ENCODE data around the gene ZC3H7A. TPM values are rescaled to one million over a fixed set of nuclear protein-coding genes. Genes with fewer than 3 reads are reported as not detected.

The ZC3H7A gene
- total and polyA plus RNA-seq, 4 donors = 12.4 to 37.7 (median 24.7) TPM

- TF ChIP-seq EGR1 (IDR thresholded peaks at IDR 0.05; ENCODE audit: low read depth in 2 of 2) (no peak), NR2F2 (IDR thresholded peaks at IDR 0.05) (no peak), SP1 (IDR thresholded peaks at IDR 0.05) (no peak), HNF4G (IDR thresholded peaks at IDR 0.05) (no peak), MAX (IDR thresholded peaks at IDR 0.05) (no peak)
Observed at GRCh38 chr16:11843861-11844260, 46.8 kb upstream of the ZC3H7A start (continued).

- no peaks in the 10 kb centered on the region for H3K27me3 ChIP-seq (ENCODE audit: control insufficient read depth in 4 of 4, insufficient read depth in 4 of 4, low read length in 3 of 4)
- H3K4me3 ChIP-seq (ENCODE audit: low read depth in 1 of 3, low read length in 3 of 3) = no peak overlapping the region
- no peak for DNase-seq (ENCODE audit: low spot score)
- TF ChIP-seq MAX (IDR thresholded peaks at IDR 0.05) (no peak), RAD21 (IDR thresholded peaks at IDR 0.05) (no peak), CTCF (IDR thresholded peaks at IDR 0.05; ENCODE audit: low read depth, low read length, missing input control) (no peak), TAF1 (conservative IDR thresholded peaks at IDR 0.05) (no peak), HNF4A (conservative IDR thresholded peaks at IDR 0.05) (no peak), REST (IDR thresholded peaks at IDR 0.05) (no peak)
- H3K4me1 ChIP-seq (ENCODE audit: control insufficient read depth in 4 of 4, insufficient read depth in 4 of 4, low read length in 3 of 4) = no peaks in the 10 kb centered on the region
- H3K9ac ChIP-seq (ENCODE audit: low read depth in 1 of 2, low read length in 2 of 2) = no peak overlapping the region
- WGBS = 98% methylated on average over 11 of the region's 11 CpGs
- no peak overlapping the region for H3K27ac ChIP-seq (ENCODE audit: low read depth in 1 of 2, low read length in 2 of 2)
- peaks cover 23 to 82% (median 67%) of the 10 kb centered on the region in 4 donors for H3K36me3 ChIP-seq (ENCODE audit: control insufficient read depth in 4 of 4, insufficient read depth in 3 of 4, low read depth in 1 of 4, low read length in 3 of 4)
- no peaks in the 10 kb centered on the region for H3K9me3 ChIP-seq (ENCODE audit: control insufficient read depth in 4 of 4, low read length in 3 of 4)
Observed at GRCh38 chr16:11843206-11843605, 46.1 kb upstream of the ZC3H7A start.

GRCh38 chr16:11841026-11841425 lies 44.0 kb upstream of the ZC3H7A start:
- Histone ChIP-seq H3K9ac (ENCODE audit: low read depth in 1 of 2, low read length in 2 of 2) (no peak overlapping the region), H3K27ac (ENCODE audit: low read depth in 1 of 2, low read length in 2 of 2) (no peak overlapping the region), H3K27me3 (ENCODE audit: control insufficient read depth in 4 of 4, insufficient read depth in 4 of 4, low read length in 3 of 4) (no peaks in the 10 kb centered on the region), H3K9me3 (ENCODE audit: control insufficient read depth in 4 of 4, low read length in 3 of 4) (no peaks in the 10 kb centered on the region), H3K4me3 (ENCODE audit: low read depth in 1 of 3, low read length in 3 of 3) (no peak overlapping the region), H3K4me1 (ENCODE audit: control insufficient read depth in 4 of 4, insufficient read depth in 4 of 4, low read length in 3 of 4) (no peaks in the 10 kb centered on the region), H3K36me3 (ENCODE audit: control insufficient read depth in 4 of 4, insufficient read depth in 3 of 4, low read depth in 1 of 4, low read length in 3 of 4) (peaks cover 29 to 85% (median 63%) of the 10 kb centered on the region in 4 donors)
- no peak for DNase-seq (ENCODE audit: low spot score)
- WGBS = 96% methylated on average over 7 of the region's 7 CpGs
- TF ChIP-seq EGR1 (IDR thresholded peaks at IDR 0.05; ENCODE audit: low read depth in 2 of 2) (no peak), NR2F2 (IDR thresholded peaks at IDR 0.05) (no peak), MAX (IDR thresholded peaks at IDR 0.05) (no peak), FOXA1 (IDR thresholded peaks at IDR 0.05) (no peak), FOXA2 (IDR thresholded peaks at IDR 0.05) (no peak), ATF3 (IDR thresholded peaks at IDR 0.05) (no peak), YY1 (IDR thresholded peaks at IDR 0.05) (no peak), JUND (IDR thresholded peaks at IDR 0.05) (no peak), RXRA (IDR thresholded peaks at IDR 0.05) (no peak), CTCF (IDR thresholded peaks at IDR 0.05; ENCODE audit: low read depth, low read length, missing input control) (no peak), RAD21 (IDR thresholded peaks at IDR 0.05) (no peak), REST (IDR thresholded peaks at IDR 0.05) (no peak)
